GM12865 (cell line): ENCODE measurements around the gene NDUFA12.
A peak's percentile ranks its signal among the peaks of the same experiment; 100 is the strongest.

Source experiments
- DNase-seq: peaks from one replicate; pipeline ENCODE4 v3.0.0; 2010; ENCODE audit warnings: low read depth
- H3K4me3 ChIP-seq: 2 replicates; pipeline ENCODE4 v1.5.1; 2011; ENCODE audit warnings: mild to moderate bottlenecking, low read depth, low read length, control low read depth
- CTCF ChIP-seq: IDR thresholded peaks from 2 replicates; pipeline ENCODE4 v1.5.1; 2011; ENCODE audit warnings: low read length, control low read depth, low read depth, inconsistent platforms; ENCODE audit not compliant: insufficient read depth; ENCODE audit errors: missing control alignments

NDUFA12 gene

DNA sequence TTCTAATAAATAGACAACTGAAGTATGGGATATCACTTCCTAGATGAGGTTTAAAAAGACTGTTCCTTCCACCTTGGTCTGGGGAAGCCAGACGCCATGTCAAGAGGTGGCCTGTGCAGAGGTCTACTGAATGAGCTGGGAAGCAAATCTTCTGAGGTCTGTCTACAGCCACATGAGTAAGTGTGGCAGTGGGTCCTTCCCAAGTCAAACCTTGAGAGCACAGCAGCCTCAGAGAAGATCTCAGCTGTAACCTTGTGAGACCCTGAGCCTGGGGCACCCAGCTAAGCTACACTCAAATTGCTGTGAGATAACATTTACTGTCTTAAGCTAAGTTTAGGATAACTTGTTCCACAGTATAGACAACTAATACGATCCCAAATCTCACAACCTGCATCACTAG is 20.2 kb downstream of the NDUFA12 start:
- DNase-seq, result no peak
- TF ChIP-seq CTCF, result no peak
- no peak overlapping the region for H3K4me3 ChIP-seq

DNA sequence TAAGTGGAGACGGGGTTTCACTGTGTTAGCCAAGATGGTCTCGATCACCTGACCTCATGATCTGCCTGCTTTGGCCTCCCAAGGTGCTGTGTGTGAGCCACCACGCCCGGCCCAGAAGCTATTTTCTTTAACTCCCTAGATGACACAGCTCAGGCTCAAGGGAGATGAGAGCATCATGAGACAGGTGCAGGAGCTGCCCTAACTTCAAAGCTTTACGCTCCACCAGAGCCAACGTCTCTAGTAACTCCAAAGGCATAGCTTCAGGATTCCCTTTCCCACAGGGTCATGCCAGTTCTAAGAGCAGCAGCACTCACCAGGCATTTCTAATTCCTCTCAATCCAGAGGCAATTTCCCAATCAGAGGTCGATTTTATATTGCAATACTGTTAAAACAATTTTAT is 21.0 kb downstream of the NDUFA12 start:
- H3K4me3 ChIP-seq, result no peak overlapping the region
- no peak for DNase-seq
- no peak for TF ChIP-seq CTCF

DNA sequence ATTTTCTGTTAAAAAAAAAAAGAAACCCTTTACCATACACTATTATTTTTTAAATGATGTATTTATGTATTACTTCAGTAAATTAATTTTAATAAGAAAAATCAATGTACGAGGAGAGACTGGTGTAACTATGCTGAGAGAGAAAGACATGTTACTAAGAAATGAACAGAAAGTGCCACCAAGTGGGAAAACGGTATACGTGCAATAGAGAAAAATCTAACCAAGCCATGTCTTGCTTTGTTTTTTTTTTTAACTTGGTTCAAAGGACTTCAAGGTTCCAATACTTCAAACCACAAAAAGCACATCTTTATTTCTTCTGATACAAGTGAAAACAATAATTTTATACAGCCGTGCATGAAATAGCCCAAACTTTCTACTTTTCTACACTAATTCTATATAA is 22.9 kb downstream of the NDUFA12 start:
- no peak overlapping the region for H3K4me3 ChIP-seq
- TF ChIP-seq CTCF, result no peak
- peak; percentile 19 for DNase-seq

- H3K4me3 ChIP-seq, result no peak overlapping the region
- TF ChIP-seq CTCF, result no peak
- DNase-seq, result no peak
Measured at GRCh38 chr12:94979941-94980340, 23.6 kb downstream of the NDUFA12 start.

- no peak for TF ChIP-seq CTCF
- DNase-seq, result no peak
Measured at GRCh38 chr12:94977766-94978468, 25.6 kb downstream of the NDUFA12 start.

GRCh38 chr12:94973221-94973620 is 30.3 kb downstream of the NDUFA12 start:
- TF ChIP-seq CTCF, result no peak
- no peak overlapping the region for H3K4me3 ChIP-seq
- DNase-seq, result no peak

More at GRCh38 chr12:94977766-94978468, 25.6 kb downstream of the NDUFA12 start:
- H3K4me3 ChIP-seq, result no peak overlapping the region

DNA sequence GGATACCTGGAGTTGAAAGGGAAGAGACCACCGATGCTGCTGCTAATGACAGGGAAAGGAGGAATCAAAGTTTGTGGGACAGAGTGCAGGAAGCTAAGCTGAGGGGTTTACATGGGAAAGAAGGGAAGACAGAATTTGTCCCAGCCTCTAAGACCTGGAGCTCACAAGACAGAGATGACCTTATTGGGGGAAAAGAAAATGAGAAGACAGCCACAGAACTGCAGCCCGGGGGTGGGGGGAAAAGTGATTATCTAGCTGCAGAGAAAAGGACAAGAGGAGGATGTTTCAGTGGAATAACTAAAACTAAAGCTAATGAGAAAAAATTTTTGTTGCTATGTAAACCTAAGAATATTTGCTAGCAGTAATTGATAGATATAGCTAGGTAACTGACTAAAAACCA is 30.7 kb downstream of the NDUFA12 start:
- no peak for DNase-seq
- no peak overlapping the region for H3K4me3 ChIP-seq
- TF ChIP-seq CTCF, result no peak
